ENCODE data around the gene WNT4. TPM values are rescaled to one million over a fixed set of nuclear protein-coding genes. Genes with fewer than 3 reads are reported as not detected.

The WNT4 gene
- polyA plus RNA-seq, 3 donors: not detected

DNA sequence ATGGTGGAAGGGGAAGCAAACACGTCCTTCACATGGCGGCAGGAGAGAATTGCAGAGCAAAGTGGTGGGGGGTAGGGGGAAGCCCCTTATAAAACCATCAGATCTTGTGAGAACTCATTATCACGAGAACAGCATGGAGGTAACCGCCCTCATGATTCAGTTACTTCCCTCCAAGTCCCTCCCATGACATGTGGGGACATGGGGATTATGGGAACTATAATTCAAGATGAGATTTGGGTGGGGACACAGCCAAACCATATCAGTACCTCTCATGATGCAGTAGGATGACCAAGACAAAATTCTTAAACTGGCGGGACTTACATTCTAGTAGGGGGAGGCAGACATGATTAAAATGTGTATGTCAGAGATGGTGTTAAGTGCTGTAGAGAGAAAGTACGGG is 38.8 kb downstream of the WNT4 start:
- Mint-ChIP-seq H3K36me3 (peaks cover 59 to 81% of the 10 kb centered on the region in 2 donors), H3K4me1 (peaks cover 22% of the 10 kb centered on the region), H3K27ac (peak overlapping the region in 3 of 7 donors; percentile 37 to 65 (median 43)), H3K4me3 (no peak overlapping the region), H3K9me3 (peaks cover 0 to 3% (median 0%) of the 10 kb centered on the region in 7 donors), H3K27me3 (ENCODE audit: low read depth in 3 of 3) (no peaks in the 10 kb centered on the region)
- peaks cover 95% of the 10 kb centered on the region for H3K79me2 ChIP-seq (ENCODE audit: insufficient read depth, low read length)
- TF ChIP-seq, protein P1, sequence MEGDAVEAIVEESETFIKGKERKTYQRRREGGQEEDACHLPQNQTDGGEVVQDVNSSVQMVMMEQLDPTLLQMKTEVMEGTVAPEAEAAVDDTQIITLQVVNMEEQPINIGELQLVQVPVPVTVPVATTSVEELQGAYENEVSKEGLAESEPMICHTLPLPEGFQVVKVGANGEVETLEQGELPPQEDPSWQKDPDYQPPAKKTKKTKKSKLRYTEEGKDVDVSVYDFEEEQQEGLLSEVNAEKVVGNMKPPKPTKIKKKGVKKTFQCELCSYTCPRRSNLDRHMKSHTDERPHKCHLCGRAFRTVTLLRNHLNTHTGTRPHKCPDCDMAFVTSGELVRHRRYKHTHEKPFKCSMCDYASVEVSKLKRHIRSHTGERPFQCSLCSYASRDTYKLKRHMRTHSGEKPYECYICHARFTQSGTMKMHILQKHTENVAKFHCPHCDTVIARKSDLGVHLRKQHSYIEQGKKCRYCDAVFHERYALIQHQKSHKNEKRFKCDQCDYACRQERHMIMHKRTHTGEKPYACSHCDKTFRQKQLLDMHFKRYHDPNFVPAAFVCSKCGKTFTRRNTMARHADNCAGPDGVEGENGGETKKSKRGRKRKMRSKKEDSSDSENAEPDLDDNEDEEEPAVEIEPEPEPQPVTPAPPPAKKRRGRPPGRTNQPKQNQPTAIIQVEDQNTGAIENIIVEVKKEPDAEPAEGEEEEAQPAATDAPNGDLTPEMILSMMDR (IDR thresholded peaks at IDR 0.05): no peak
- peaks cover 30 to 99% of the 10 kb centered on the region in 2 donors for H3K36me3 ChIP-seq (replicated peaks in 1 of 2; ENCODE audit: control insufficient read depth in 1 of 2, insufficient read depth in 2 of 2, low read length in 2 of 2)
- no peak overlapping the region for H3K4me2 ChIP-seq (replicated peaks; ENCODE audit: extremely low read depth, low read length, poor library complexity, severe bottlenecking)
- intact Hi-C loops (cut with micrococcal nuclease): no loop called here
- H3K27me3 ChIP-seq (ENCODE audit: control insufficient read depth in 2 of 2, insufficient read depth in 2 of 2, low read length in 2 of 2): no peaks in the 10 kb centered on the region
- no peak overlapping the region for H3K9ac ChIP-seq (ENCODE audit: insufficient read depth, low read length, poor library complexity, severe bottlenecking)
- peaks cover 100% of the 10 kb centered on the region for H4K20me1 ChIP-seq (ENCODE audit: insufficient read depth, low read length)
- peaks cover 6 to 11% of the 10 kb centered on the region in 2 donors for H3K4me1 ChIP-seq (ENCODE audit: control insufficient read depth in 1 of 2, insufficient read depth in 2 of 2, low read length in 2 of 2)
- H3K4me3 ChIP-seq (replicated peaks in 1 of 3; ENCODE audit: low read depth in 2 of 3, low read length in 3 of 3): no peak overlapping the region
- WGBS (ENCODE audit: insufficient coverage): no CpG with 5 or more reads among the region's 6 CpGs
- DNase-seq: peak in 1 of 3 donors; percentile 20
- H3K9me3 ChIP-seq (replicated peaks in 1 of 2; ENCODE audit: control insufficient read depth in 1 of 2, insufficient read depth in 1 of 2, low read length in 2 of 2): no peaks in the 10 kb centered on the region
- H2AFZ ChIP-seq (ENCODE audit: insufficient read depth, low read depth, low read length, poor library complexity, severe bottlenecking): no peak overlapping the region
- peak overlapping the region in 1 of 2 donors; percentile 18 for H3K27ac ChIP-seq (ENCODE audit: low read depth in 1 of 2, low read length in 2 of 2)

- WGBS (ENCODE audit: insufficient coverage): 93% methylated on average over 3 of the region's 3 CpGs
- no peak for DNase-seq
- Histone ChIP-seq H4K20me1 (ENCODE audit: insufficient read depth, low read length) (peaks cover 100% of the 10 kb centered on the region), H3K9ac (ENCODE audit: insufficient read depth, low read length, poor library complexity, severe bottlenecking) (no peak overlapping the region), H3K4me2 (replicated peaks; ENCODE audit: extremely low read depth, low read length, poor library complexity, severe bottlenecking) (no peak overlapping the region), H3K4me1 (ENCODE audit: control insufficient read depth in 1 of 2, insufficient read depth in 2 of 2, low read length in 2 of 2) (peaks cover 6 to 11% of the 10 kb centered on the region in 2 donors), H3K27me3 (ENCODE audit: control insufficient read depth in 2 of 2, insufficient read depth in 2 of 2, low read length in 2 of 2) (no peaks in the 10 kb centered on the region), H3K27ac (ENCODE audit: low read depth in 1 of 2, low read length in 2 of 2) (peak overlapping the region in 1 of 2 donors; percentile 18), H3K9me3 (replicated peaks in 1 of 2; ENCODE audit: control insufficient read depth in 1 of 2, insufficient read depth in 1 of 2, low read length in 2 of 2) (no peaks in the 10 kb centered on the region), H3K4me3 (replicated peaks in 1 of 3; ENCODE audit: low read depth in 2 of 3, low read length in 3 of 3) (no peak overlapping the region), H3K79me2 (ENCODE audit: insufficient read depth, low read length) (peaks cover 94% of the 10 kb centered on the region), H2AFZ (ENCODE audit: insufficient read depth, low read depth, low read length, poor library complexity, severe bottlenecking) (no peak overlapping the region), H3K36me3 (replicated peaks in 1 of 2; ENCODE audit: control insufficient read depth in 1 of 2, insufficient read depth in 2 of 2, low read length in 2 of 2) (peaks cover 34 to 99% of the 10 kb centered on the region in 2 donors)
- Mint-ChIP-seq H3K4me1 (peaks cover 27% of the 10 kb centered on the region), H3K36me3 (peaks cover 57 to 81% of the 10 kb centered on the region in 2 donors), H3K9me3 (peaks cover 0 to 3% (median 0%) of the 10 kb centered on the region in 7 donors), H3K27me3 (ENCODE audit: low read depth in 3 of 3) (no peaks in the 10 kb centered on the region), H3K27ac (peak overlapping the region in 1 of 7 donors; percentile 33), H3K4me3 (no peak overlapping the region)
- intact Hi-C loops (cut with micrococcal nuclease): no loop called here
- TF ChIP-seq, protein P1 (IDR thresholded peaks at IDR 0.05): no peak
Measured at GRCh38 chr1:22102746-22103145, 40.2 kb downstream of the WNT4 start.
